Measurements from ENCODE around the gene NDUFC2.
A peak's percentile ranks its signal among the peaks of the same experiment; 100 is the strongest.

NDUFC2 gene

GRCh38 chr11:78039391-78039918, 40.2 kb downstream of the NDUFC2 start:
- H3K4me1 ChIP-seq (ENCODE audit: low read length) = peaks cover 4% of the 10 kb centered on the region; the same call in 1 of the 2 replicates
- H3K9ac ChIP-seq (ENCODE audit: low read length) = no peak overlapping the region
- no peak overlapping the region for H3K27ac ChIP-seq (ENCODE audit: low read length)
- H4K20me1 ChIP-seq (ENCODE audit: insufficient read depth, low read length) = no peaks in the 10 kb centered on the region
- H3K36me3 ChIP-seq (replicated peaks; ENCODE audit: low read depth, low read length) = no peaks in the 10 kb centered on the region
- H3K4me3 ChIP-seq (ENCODE audit: low read length) = no peak overlapping the region
- H3K79me2 ChIP-seq (ENCODE audit: low read length) = no peaks in the 10 kb centered on the region
- H2AFZ ChIP-seq (ENCODE audit: low read depth, low read length) = peak overlapping the region; percentile 76
- no peak for TF ChIP-seq EZH2phosphoT487 (IDR thresholded peaks at IDR 0.05; ENCODE audit: low read depth)
- TF ChIP-seq CTCF (IDR thresholded peaks at IDR 0.05; ENCODE audit: low read depth, low read length) = no peak
- H3K9me3 ChIP-seq (ENCODE audit: insufficient read depth, low read length) = no peaks in the 10 kb centered on the region
- H3K27me3 ChIP-seq (ENCODE audit: low read depth, low read length) = no peaks in the 10 kb centered on the region
- H3K4me2 ChIP-seq (ENCODE audit: low read length) = no peak overlapping the region

GRCh38 chr11:78038697-78039313, 40.9 kb downstream of the NDUFC2 start:
- no peak overlapping the region for H3K27ac ChIP-seq (ENCODE audit: low read length)
- no peak overlapping the region for H3K4me2 ChIP-seq (ENCODE audit: low read length)
- no peaks in the 10 kb centered on the region for H3K27me3 ChIP-seq (ENCODE audit: low read depth, low read length)

GRCh38 chr11:78037825-78038620, 41.6 kb downstream of the NDUFC2 start:
- Histone ChIP-seq H3K27me3 (ENCODE audit: low read depth, low read length) (no peaks in the 10 kb centered on the region), H3K9me3 (ENCODE audit: insufficient read depth, low read length) (no peaks in the 10 kb centered on the region), H3K4me3 (ENCODE audit: low read length) (no peak overlapping the region), H2AFZ (ENCODE audit: low read depth, low read length) (no peak overlapping the region), H3K4me1 (ENCODE audit: low read length) (peaks cover 4% of the 10 kb centered on the region; the same call in 1 of the 2 replicates), H3K36me3 (replicated peaks; ENCODE audit: low read depth, low read length) (no peaks in the 10 kb centered on the region), H3K27ac (ENCODE audit: low read length) (no peak overlapping the region), H3K79me2 (ENCODE audit: low read length) (no peaks in the 10 kb centered on the region), H3K9ac (ENCODE audit: low read length) (no peak overlapping the region), H3K4me2 (ENCODE audit: low read length) (no peak overlapping the region), H4K20me1 (ENCODE audit: insufficient read depth, low read length) (no peaks in the 10 kb centered on the region)
- TF ChIP-seq EZH2phosphoT487 (IDR thresholded peaks at IDR 0.05; ENCODE audit: low read depth) (no peak), CTCF (IDR thresholded peaks at IDR 0.05; ENCODE audit: low read depth, low read length) (no peak)

More at GRCh38 chr11:78038697-78039313, 40.9 kb downstream of the NDUFC2 start:
- Histone ChIP-seq H3K79me2 (ENCODE audit: low read length) (no peaks in the 10 kb centered on the region), H3K9me3 (ENCODE audit: insufficient read depth, low read length) (no peaks in the 10 kb centered on the region), H3K4me3 (ENCODE audit: low read length) (no peak overlapping the region), H2AFZ (ENCODE audit: low read depth, low read length) (no peak overlapping the region), H3K36me3 (replicated peaks; ENCODE audit: low read depth, low read length) (no peaks in the 10 kb centered on the region), H3K9ac (ENCODE audit: low read length) (no peak overlapping the region), H4K20me1 (ENCODE audit: insufficient read depth, low read length) (no peaks in the 10 kb centered on the region), H3K4me1 (ENCODE audit: low read length) (peaks cover 4% of the 10 kb centered on the region; the same call in 1 of the 2 replicates)
- TF ChIP-seq CTCF (IDR thresholded peaks at IDR 0.05; ENCODE audit: low read depth, low read length) (no peak), EZH2phosphoT487 (IDR thresholded peaks at IDR 0.05; ENCODE audit: low read depth) (no peak)

- no peaks in the 10 kb centered on the region for H3K79me2 ChIP-seq (ENCODE audit: low read length)
- no peaks in the 10 kb centered on the region for H3K27me3 ChIP-seq (ENCODE audit: low read depth, low read length)
- TF ChIP-seq EZH2phosphoT487 (IDR thresholded peaks at IDR 0.05; ENCODE audit: low read depth) (no peak), CTCF (IDR thresholded peaks at IDR 0.05; ENCODE audit: low read depth, low read length) (no peak)
- no peak overlapping the region for H3K27ac ChIP-seq (ENCODE audit: low read length)
- H2AFZ ChIP-seq (ENCODE audit: low read depth, low read length) = no peak overlapping the region
- no peak overlapping the region for H3K9ac ChIP-seq (ENCODE audit: low read length)
- peaks cover 4% of the 10 kb centered on the region; the same call in 1 of the 2 replicates for H3K4me1 ChIP-seq (ENCODE audit: low read length)
- H3K4me2 ChIP-seq (ENCODE audit: low read length) = no peak overlapping the region
- H3K4me3 ChIP-seq (ENCODE audit: low read length) = no peak overlapping the region
- H4K20me1 ChIP-seq (ENCODE audit: insufficient read depth, low read length) = no peaks in the 10 kb centered on the region
- H3K9me3 ChIP-seq (ENCODE audit: insufficient read depth, low read length) = no peaks in the 10 kb centered on the region
- H3K36me3 ChIP-seq (replicated peaks; ENCODE audit: low read depth, low read length) = no peaks in the 10 kb centered on the region
These were observed 42.6 kb downstream of the NDUFC2 start for GRCh38 chr11:78037056-78037455.

Measured in OCI-LY3 (cell line).